SH-SY5Y (cell line): ENCODE results near the gene ABCC9.

Experiments
- GATA2 ChIP-seq: IDR thresholded peaks from 2 replicates; pipeline ENCODE4 v1.6.1; 2011; ENCODE audit warnings: mild to moderate bottlenecking, low read depth, low read length
- GATA3 ChIP-seq: IDR thresholded peaks from 2 replicates; pipeline ENCODE4 v1.6.1; 2011; ENCODE audit warnings: low read depth, mild to moderate bottlenecking, low read length, moderate library complexity

The ABCC9 gene

DNA sequence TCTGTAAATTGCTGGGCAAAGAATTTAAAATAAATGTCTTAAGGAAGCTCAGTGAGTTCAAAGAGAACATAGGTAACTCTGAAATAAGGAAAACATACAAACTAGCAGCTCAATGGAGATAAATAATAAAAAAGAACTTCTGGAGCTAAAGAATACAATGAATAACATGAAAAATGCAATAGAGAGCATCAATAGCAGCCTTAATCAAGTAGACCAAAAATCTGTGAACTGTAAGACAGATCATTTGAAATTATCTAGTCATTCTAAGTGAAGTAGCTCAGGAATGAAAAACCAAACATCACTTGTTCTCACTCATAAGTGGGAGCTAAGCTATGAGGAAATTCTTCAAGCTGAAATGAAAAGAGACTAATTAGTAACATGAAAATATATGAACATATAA is 5.8 kb upstream of the ABCC9 start:
- TF ChIP-seq GATA3: no peak
- TF ChIP-seq GATA2: no peak

DNA sequence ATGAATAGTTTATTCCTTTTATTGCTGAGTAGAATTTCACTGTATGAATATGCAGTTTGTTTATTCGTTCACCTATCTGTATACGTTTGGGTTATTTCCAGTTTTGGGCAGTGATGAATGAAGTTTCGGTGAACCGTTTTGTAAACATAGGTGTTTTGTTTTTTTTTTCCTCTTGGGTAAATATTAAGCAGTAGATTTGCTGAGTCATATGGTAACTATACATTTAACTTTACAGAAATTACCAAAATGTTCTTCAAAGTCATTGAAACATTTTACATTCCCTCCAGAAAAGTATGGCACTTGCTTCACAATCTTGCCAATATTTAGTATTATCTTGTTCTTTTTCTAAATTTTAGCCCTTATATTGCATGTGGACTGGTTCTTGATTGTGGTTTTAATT is 3.8 kb upstream of the ABCC9 start:
- no peak for TF ChIP-seq GATA3
- no peak for TF ChIP-seq GATA2

- TF ChIP-seq GATA2 (no peak), GATA3 (no peak)
These were observed 1.1 kb upstream of the ABCC9 start for GRCh38 chr12:21942377-21942703.

- TF ChIP-seq GATA3 (no peak), GATA2 (no peak)
These were observed 515 bp upstream of the ABCC9 start for GRCh38 chr12:21941506-21942376.

DNA sequence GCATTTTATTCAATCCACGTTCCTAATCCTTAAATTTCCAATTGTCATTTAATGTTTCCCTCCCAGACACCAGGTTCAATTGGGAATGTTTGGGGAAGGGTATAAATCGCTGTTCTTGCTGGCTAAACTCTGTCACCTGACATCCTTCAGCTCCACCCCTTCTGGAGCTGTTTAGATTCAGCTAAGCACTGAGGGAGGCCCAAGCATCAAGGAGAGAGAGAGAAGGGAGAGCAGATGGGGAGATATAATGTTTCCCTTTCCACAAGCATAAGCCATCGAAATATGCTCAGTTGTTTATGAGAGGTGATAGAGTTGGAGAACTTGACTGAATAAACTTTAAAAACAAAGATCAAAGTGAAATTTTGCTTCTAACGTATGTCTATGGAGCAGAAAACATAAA is 1.8 kb downstream of the ABCC9 start:
- TF ChIP-seq GATA2 (no peak), GATA3 (no peak)

GRCh38 chr12:21938879-21939278 is 2.3 kb downstream of the ABCC9 start:
- TF ChIP-seq GATA2 (no peak), GATA3 (no peak)

DNA sequence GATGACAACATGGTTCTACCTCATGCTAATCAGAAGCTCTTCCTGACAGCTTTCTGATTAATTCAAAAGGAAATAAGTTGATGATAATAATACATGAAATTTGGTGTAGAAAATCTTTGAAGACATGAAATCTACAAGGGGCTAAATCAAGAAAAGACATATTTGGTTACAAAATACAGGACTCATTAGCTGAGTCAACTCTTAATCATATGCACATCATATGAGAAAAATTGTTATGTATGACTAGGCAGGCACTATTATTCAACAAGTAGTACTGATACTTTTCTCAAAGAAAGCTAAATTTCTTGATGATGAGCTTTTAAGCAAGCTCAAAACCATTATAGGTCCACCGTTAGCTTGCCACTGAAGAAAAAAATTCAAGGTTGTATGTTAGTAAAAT is 7.1 kb downstream of the ABCC9 start:
- TF ChIP-seq GATA2 (no peak), GATA3 (no peak)

- TF ChIP-seq GATA3 (no peak), GATA2 (no peak)
These were observed 7.6 kb downstream of the ABCC9 start for GRCh38 chr12:21933656-21934055.

DNA sequence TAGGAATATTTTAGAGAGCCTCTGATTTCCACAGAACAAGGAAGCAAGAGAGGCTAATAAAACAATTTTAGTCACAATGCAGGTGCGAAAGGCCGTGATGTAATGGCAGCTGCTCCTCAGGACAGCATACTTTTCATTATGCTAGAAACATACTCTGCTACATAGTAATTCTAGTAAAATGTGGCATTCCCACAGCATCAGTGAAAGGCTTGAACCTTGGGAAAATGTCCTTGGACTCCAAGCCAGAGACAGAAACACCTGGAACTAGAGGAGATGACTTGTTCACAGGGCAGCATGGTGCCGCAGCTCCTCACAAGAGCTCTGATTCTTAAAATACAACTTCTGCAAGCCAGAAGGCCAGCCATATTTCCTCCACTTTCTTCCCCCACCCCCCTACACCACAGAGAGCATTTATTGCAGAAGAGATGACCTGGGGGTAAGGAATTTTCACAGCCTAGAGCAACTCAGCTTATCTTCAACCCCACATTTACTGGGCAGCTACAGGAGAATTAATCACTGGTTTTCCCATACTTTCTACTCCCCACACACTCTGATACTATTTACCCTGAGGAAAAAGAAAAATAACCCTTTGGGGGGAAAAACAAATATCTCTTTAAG is 15.8 kb downstream of the ABCC9 start:
- TF ChIP-seq GATA2 (no peak), GATA3 (no peak)

DNA sequence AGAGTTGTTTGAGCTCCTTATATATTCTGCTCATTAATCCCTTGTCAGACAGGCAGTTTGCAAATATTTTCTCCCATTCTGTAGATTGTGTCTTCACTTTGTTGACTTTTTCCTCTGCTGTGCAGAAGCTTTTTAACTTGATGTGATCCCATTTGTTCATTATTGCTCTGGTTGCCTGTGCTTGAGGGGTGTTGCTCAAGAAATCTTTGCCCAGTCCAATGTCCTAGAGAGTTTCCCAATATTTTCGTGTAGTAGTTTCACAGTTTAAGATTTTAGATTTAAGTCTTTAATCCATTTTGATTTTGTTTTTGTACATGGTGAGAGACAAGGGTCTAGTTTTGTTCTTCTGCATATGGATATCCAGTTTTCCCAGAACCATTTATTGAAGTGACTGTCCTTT is 19.8 kb downstream of the ABCC9 start:
- TF ChIP-seq GATA3: no peak
- no peak for TF ChIP-seq GATA2

DNA sequence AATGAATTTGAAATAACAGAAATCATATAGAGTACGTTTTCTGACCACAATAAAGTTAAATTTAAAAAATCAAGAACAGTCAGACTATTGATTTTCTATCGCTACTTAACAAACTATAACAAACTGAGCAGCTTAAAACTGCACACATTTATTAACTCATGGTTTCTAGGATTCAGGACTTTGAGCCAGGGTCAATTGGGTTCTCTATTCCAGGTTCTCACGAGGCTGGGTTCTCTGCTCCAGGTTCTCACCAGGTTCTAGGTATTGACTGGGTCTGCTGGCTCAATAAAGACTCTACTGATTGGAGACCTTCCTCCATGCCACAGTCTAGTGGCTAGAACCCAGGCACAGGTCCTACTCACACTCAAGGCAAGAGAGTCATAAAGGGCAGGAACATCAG is 22.8 kb downstream of the ABCC9 start:
- TF ChIP-seq GATA2 (no peak), GATA3 (no peak)

DNA sequence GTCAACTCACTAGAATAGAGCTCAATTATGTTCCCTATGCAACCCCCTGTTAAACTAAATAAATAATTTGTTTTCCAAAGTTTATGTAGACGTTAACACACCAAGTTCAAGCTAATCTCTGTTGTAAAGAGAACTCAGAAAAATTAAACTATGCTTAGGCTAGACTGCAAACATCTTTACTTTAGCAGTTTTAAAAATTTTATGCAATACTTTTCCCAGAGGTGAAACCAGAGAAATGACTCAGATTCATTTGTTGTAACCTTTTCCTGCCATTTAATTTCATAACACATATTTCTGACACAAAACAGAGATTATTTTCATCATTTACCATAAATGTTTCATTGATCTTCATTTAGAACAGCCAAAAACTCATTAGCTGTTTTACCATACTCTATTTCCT is 27.4 kb downstream of the ABCC9 start:
- TF ChIP-seq GATA2 (no peak), GATA3 (no peak)

DNA sequence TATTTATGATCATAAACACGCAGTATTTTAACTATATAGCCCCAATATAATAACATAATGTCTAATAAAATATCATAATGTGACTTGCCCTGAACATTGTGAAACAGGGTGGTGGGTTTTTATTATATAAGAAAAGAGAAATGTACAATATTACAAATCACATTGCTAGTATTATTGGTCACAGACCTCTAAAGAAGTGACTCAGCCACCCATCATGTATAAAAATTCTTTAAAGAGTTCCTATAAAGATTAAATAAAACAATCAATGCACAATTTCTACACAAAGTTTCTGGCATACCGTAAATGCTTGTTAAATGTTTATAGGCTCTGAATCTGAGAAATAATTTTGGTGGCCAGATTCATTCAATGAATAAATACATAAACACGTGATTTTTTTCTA is 28.9 kb downstream of the ABCC9 start:
- TF ChIP-seq GATA2 (no peak), GATA3 (no peak)

DNA sequence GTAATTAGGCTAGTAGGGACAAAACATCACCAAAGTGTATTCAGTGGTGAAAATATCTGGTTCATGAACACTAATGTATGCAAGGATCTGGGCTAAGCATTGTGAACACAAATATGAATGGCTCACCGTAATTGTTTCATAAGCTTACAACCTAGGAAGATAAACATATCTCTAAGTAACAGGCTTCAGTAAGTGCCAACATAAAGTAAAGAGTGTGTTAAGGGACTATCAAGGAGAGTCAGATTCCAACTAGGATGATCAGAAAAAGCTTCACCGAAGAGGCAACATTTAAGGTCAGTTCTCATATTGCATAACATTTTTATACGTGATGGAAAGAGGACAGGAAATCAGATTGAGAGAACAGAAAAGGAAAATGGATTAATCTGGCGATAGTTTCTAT is 29.4 kb downstream of the ABCC9 start:
- TF ChIP-seq GATA2: no peak
- no peak for TF ChIP-seq GATA3

DNA sequence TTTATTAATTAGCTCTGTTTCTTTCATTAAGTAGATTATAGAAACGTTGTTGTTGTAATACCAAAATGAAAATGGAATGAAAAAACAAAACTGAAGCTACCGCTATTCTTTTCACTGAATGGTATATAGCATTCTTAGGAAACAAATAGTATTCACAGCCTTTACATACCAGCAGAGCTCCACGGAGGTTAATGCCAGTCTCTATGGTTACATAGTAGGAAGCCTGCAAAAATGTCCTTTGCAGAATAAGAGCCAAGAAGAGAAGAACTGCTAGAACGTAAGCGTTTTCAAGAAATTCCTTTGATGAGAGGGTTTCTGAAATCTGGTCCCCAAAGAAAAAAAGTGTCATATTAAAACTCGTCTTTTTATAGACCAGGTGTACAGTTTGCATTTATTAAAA is 30.6 kb downstream of the ABCC9 start:
- TF ChIP-seq GATA2: no peak
- no peak for TF ChIP-seq GATA3
